HTR-8/SVneo (cell line): ENCODE measurements around the gene DYRK1A.
A peak's percentile ranks its signal among the peaks of the same experiment; 100 is the strongest.
"Not testable (repeated sequence)": the region's sequence is repeated elsewhere in the genome, so short reads cannot be mapped to it uniquely, and the experiment has no call there.

Experiments used
- DNase-seq: peaks from one replicate; pipeline ENCODE4 v3.0.0; 2011; ENCODE audit warnings: low spot score, mixed read lengths; ENCODE audit not compliant: insufficient read length
- FAIRE-seq: peaks from 2 replicates; lab custom pipeline; 2011; peaks lifted over from hg19 to GRCh38; lab: Jason Lieb, UNC

DYRK1A gene

GRCh38 chr21:37514038-37514667 lies 147.6 kb downstream of the DYRK1A start:
- DNase-seq (no peak), FAIRE-seq (no peak)

GRCh38 chr21:37516998-37517397 lies 150.4 kb downstream of the DYRK1A start:
- no peak for FAIRE-seq

GRCh38 chr21:37520801-37521200 lies 154.2 kb downstream of the DYRK1A start:
- no peak for DNase-seq
- no peak for FAIRE-seq

More at GRCh38 chr21:37516998-37517397, 150.4 kb downstream of the DYRK1A start:
- no peak for DNase-seq

- DNase-seq (no peak), FAIRE-seq (no peak)
Observed at GRCh38 chr21:37521658-37522057, 155.1 kb downstream of the DYRK1A start.

GRCh38 chr21:37522641-37523295 lies 156.2 kb downstream of the DYRK1A start:
- no peak for DNase-seq
- no peak for FAIRE-seq

GRCh38 chr21:37524944-37525343 lies 158.4 kb downstream of the DYRK1A start:
- not testable (repeated sequence) for FAIRE-seq, DNase-seq

GRCh38 chr21:37525810-37526209 lies 159.2 kb downstream of the DYRK1A start:
- no peak for DNase-seq
- FAIRE-seq: no peak

GRCh38 chr21:37527103-37527502 lies 160.5 kb downstream of the DYRK1A start:
- DNase-seq: no peak
- no peak for FAIRE-seq

- DNase-seq (no peak), FAIRE-seq (no peak)
Observed at GRCh38 chr21:37527716-37528115, 161.1 kb downstream of the DYRK1A start.

- no peak for DNase-seq
- FAIRE-seq: no peak
Observed at GRCh38 chr21:37528150-37528937, 161.8 kb downstream of the DYRK1A start.

- FAIRE-seq (no peak), DNase-seq (no peak)
Observed at GRCh38 chr21:37529649-37530048, 163.1 kb downstream of the DYRK1A start.

- FAIRE-seq: no peak
Observed at GRCh38 chr21:37530901-37531351, 164.4 kb downstream of the DYRK1A start.

GRCh38 chr21:37531431-37531932 lies 164.9 kb downstream of the DYRK1A start:
- DNase-seq (no peak), FAIRE-seq (no peak)

More at GRCh38 chr21:37530901-37531351, 164.4 kb downstream of the DYRK1A start:
- no peak for DNase-seq

- peak; percentile 57 for DNase-seq
- peak; percentile 65 for FAIRE-seq
Observed at GRCh38 chr21:37532868-37533780, 166.6 kb downstream of the DYRK1A start.

- no peak for FAIRE-seq
- no peak for DNase-seq
Observed at GRCh38 chr21:37534431-37534830, 167.9 kb downstream of the DYRK1A start.

- FAIRE-seq: no peak
- no peak for DNase-seq
Observed at GRCh38 chr21:37535130-37535529, 168.6 kb downstream of the DYRK1A start.

- FAIRE-seq (no peak), DNase-seq (no peak)
Observed at GRCh38 chr21:37535672-37536071, 169.1 kb downstream of the DYRK1A start.

GRCh38 chr21:37536616-37537278 lies 170.2 kb downstream of the DYRK1A start:
- DNase-seq (no peak), FAIRE-seq (no peak)

- DNase-seq: no peak
- FAIRE-seq: no peak
Observed at GRCh38 chr21:37537391-37537996, 170.9 kb downstream of the DYRK1A start.
